Measurements from ENCODE around the gene RAMACL. TPM values are rescaled to one million over a fixed set of nuclear protein-coding genes. Genes with fewer than 3 reads are reported as not detected.

RAMACL gene
- polyA plus RNA-seq, 1 donor, result 0.46 TPM

Other genes starting within 250 kb of the RAMACL start
- gene SFT2D1, start 244.1 kb downstream of the RAMACL start, polyA plus RNA-seq (ENCODE audit: insufficient read length), result 36.0 TPM
- gene MPC1, start 203.7 kb downstream of the RAMACL start, polyA plus RNA-seq (ENCODE audit: insufficient read length), result 73.8 TPM
- gene RPS6KA2, start 40.6 kb upstream of the RAMACL start, polyA plus RNA-seq (ENCODE audit: insufficient read length), result 25.9 TPM